ENCODE measurements around the gene C17orf113. TPM values are rescaled to one million over a fixed set of nuclear protein-coding genes. Genes with fewer than 3 reads are reported as not detected.

The C17orf113 gene
- total and polyA plus RNA-seq, 11 donors: 0.24 to 1.2 (median 0.72) TPM

DNA sequence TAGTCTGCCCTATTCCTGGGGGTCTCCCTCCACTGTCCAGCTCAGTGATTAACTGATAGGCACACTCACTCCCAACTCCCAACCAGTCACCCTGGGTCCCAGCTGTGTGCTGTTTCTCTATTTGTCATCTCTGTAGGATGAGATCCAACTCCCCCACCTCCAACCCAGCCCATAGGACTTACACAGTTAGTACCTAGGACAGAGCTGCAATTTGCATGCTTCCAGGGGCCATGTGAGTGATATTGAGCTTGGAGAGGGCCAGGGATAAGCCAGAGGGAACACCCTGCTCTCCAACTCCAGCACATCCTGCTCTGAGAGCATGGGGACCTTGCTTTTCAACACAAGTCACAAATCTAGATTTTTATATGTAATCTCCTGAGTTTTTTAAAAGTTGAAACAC lies 8.8 kb downstream of the C17orf113 start:
- no peak overlapping the region for H3K27ac ChIP-seq
- TF ChIP-seq POLR2A (IDR thresholded peaks at IDR 0.05): no peak
- no peak for TF ChIP-seq CTCF (IDR thresholded peaks at IDR 0.05)
- ATAC-seq (no peak), DNase-seq (no peak)
- H3K4me1 ChIP-seq: peaks cover 0 to 10% (median 0%) of the 10 kb centered on the region in 12 donors
- H3K36me3 ChIP-seq: no peaks in the 10 kb centered on the region
- intact Hi-C loops (cut with DNase I): no loop called here
- no peaks in the 10 kb centered on the region for H3K9me3 ChIP-seq
- no peak overlapping the region for H3K4me3 ChIP-seq
- H3K27me3 ChIP-seq: peaks cover 0 to 17% (median 0%) of the 10 kb centered on the region in 9 donors

GRCh38 chr17:42040818-42041217 lies 9.6 kb downstream of the C17orf113 start:
- no peak for DNase-seq
- H3K9me3 ChIP-seq: no peaks in the 10 kb centered on the region
- WGBS, 4 donors: 79 to 98% (median 95%) methylated on average over 3 to 10 of the region's 10 CpGs
- no peak overlapping the region for H3K27ac ChIP-seq
- no peak for TF ChIP-seq CTCF (IDR thresholded peaks at IDR 0.05)
- TF ChIP-seq POLR2A (IDR thresholded peaks at IDR 0.05): no peak
- no peak overlapping the region for H3K4me3 ChIP-seq
- no peaks in the 10 kb centered on the region for H3K36me3 ChIP-seq
- H3K4me1 ChIP-seq: peaks cover 0 to 10% (median 0%) of the 10 kb centered on the region in 12 donors
- ATAC-seq: peak in 1 of 4 donors; percentile 8
- peaks cover 0 to 17% (median 0%) of the 10 kb centered on the region in 9 donors for H3K27me3 ChIP-seq
- intact Hi-C loops (cut with DNase I): no loop called here

GRCh38 chr17:42039794-42040763 lies 10.3 kb downstream of the C17orf113 start:
- no peak for DNase-seq
- peak in 2 of 4 donors; percentile 28 to 31 for ATAC-seq
- TF ChIP-seq POLR2A (IDR thresholded peaks at IDR 0.05) (no peak), CTCF (IDR thresholded peaks at IDR 0.05) (no peak)
- H3K4me3 ChIP-seq: peak overlapping the region in 7 of 12 donors; percentile 12 to 34 (median 25)
- H3K27me3 ChIP-seq: peaks cover 0 to 17% (median 0%) of the 10 kb centered on the region in 9 donors
- no peaks in the 10 kb centered on the region for H3K9me3 ChIP-seq
- H3K36me3 ChIP-seq: no peaks in the 10 kb centered on the region
- no peak overlapping the region for H3K27ac ChIP-seq
- H3K4me1 ChIP-seq: peaks cover 0 to 10% (median 0%) of the 10 kb centered on the region in 12 donors
- 26 to 54% (median 41%) methylated on average over 9 to 77 of the region's 77 CpGs for WGBS, 4 donors
- intact Hi-C loops (cut with DNase I): no loop called here

GRCh38 chr17:42038221-42038973 lies 12.0 kb downstream of the C17orf113 start:
- intact Hi-C loops (cut with DNase I): no loop called here
- Histone ChIP-seq H3K27me3 (peaks cover 0 to 17% (median 0%) of the 10 kb centered on the region in 9 donors), H3K9me3 (no peaks in the 10 kb centered on the region), H3K27ac (no peak overlapping the region), H3K36me3 (no peaks in the 10 kb centered on the region), H3K4me3 (no peak overlapping the region), H3K4me1 (peaks cover 0 to 10% (median 0%) of the 10 kb centered on the region in 12 donors)
- WGBS, 4 donors: 78 to 89% (median 87%) methylated on average over 5 of the region's 5 CpGs
- DNase-seq: no peak
- no peak for ATAC-seq
- TF ChIP-seq POLR2A (IDR thresholded peaks at IDR 0.05) (no peak), CTCF (IDR thresholded peaks at IDR 0.05) (no peak)

All from heart left ventricle (tissue), 16 donors.